Measurements from ENCODE around the gene PAQR9.

- TF ChIP-seq, protein P1, sequence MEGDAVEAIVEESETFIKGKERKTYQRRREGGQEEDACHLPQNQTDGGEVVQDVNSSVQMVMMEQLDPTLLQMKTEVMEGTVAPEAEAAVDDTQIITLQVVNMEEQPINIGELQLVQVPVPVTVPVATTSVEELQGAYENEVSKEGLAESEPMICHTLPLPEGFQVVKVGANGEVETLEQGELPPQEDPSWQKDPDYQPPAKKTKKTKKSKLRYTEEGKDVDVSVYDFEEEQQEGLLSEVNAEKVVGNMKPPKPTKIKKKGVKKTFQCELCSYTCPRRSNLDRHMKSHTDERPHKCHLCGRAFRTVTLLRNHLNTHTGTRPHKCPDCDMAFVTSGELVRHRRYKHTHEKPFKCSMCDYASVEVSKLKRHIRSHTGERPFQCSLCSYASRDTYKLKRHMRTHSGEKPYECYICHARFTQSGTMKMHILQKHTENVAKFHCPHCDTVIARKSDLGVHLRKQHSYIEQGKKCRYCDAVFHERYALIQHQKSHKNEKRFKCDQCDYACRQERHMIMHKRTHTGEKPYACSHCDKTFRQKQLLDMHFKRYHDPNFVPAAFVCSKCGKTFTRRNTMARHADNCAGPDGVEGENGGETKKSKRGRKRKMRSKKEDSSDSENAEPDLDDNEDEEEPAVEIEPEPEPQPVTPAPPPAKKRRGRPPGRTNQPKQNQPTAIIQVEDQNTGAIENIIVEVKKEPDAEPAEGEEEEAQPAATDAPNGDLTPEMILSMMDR (IDR thresholded peaks at IDR 0.05), result no peak
- TF ChIP-seq POLR2A (IDR thresholded peaks at IDR 0.05), result no peak
Measured at GRCh38 chr3:142983318-142983717, 19.8 kb upstream of the PAQR9 start.

Data from lower leg skin (tissue), 3 donors.